HG03469 (cell line): ENCODE results near the gene AMHR2.

Experiments used
- ATAC-seq: cut with Tn5 transposase; IDR thresholded peaks from one replicate; pipeline ENCODE4 v1.9.1; 2021; ENCODE audit warnings: mild to moderate bottlenecking, moderate library complexity, moderate number of reproducible peaks; ENCODE audit not compliant: unreplicated experiment

Gene AMHR2

DNA sequence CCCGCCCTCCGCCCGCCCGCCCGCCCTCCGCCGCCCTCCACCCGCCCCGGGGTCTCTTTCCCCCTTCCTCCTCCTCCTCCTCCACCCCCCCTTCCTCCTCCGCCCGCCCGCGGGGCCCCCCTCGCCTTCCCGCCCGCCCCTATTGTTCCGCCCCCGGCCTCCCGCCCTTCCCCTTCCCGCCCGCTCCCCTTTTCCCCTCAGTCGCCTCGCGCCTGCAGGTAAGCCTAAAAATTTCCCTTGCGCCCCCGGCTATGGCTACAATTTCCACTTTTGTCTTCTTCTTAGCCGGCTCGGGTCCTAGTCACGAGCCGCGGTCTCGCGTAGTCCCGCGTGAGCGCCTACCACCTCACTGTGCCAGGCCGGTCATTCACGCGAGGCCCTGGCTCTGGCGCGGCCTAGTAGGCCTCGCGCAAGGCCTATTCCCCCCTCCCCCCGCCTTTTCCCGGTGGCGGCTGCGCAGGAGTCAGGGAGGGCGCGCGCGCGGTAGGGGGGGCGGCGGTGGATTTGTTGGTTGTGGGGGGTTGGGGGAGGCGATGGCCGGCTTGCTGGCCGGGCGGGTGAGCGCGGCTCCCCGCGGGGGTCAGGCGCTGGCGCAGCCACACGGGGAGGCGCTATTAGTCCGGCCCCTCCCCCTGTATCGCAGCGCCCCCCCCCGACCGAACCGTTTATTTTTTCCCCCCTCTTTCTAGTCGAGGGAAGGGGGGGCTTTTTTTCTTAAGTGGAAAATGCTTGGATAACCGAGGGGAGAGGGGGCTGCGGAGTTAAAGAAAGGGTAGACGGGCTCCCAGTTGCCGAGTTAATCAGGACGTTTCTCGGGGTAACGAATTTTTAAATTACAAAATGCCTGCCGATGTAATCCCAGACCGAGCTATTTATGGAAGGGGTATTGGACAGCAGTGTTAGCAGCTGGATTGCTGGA is 28.8 kb downstream of the AMHR2 start:
- no peak for ATAC-seq

DNA sequence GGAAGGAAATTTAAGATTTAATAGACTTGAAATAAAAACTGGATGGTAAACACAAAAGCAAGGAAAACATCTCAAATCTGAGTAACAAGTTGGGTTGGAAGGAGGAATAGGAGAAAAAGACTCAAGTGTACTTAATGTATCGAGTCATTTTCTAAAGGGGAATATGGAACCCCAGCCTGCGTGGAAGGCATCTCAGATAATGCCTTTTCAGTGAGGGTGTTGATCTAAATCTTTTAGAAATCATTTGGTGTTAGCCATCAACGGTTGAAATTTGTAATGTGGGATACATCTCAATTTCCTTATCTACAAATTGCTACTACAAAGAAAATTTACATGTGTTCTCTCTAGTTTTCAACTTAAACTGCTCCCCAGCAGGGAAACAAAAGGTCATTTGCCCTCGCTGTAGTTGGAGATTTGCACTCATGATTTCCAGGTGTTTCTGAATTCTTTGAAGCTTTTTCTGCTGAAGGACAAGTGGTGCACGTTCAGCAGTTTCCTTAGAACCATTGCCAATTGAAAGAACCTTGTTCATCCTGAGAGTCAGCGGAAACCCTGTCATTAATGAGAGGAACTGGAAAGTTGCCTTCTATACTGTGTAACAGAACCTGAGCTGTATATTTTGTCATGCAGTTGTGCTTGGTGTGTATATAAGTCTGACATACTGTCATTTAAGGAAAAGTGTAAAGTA is 30.4 kb downstream of the AMHR2 start:
- no peak for ATAC-seq

DNA sequence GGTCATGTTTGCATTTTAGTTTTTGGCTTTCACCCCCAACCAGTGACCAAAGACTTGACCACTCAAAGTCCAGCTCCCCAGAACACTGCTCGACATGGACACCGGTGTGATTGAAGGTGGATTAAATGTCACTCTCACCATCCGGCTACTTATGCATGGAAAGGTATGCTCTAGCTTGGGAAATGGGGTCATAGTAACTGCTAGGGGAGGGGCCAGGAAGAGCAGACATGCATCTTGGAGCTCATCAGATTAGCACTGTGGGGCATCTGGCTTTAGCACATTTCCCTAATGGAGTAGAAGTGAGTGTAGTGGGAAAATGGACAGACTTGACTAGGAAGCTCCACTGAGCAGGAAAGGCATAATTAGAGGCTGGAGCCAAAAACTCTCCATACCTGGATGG is 31.1 kb downstream of the AMHR2 start:
- no peak for ATAC-seq

DNA sequence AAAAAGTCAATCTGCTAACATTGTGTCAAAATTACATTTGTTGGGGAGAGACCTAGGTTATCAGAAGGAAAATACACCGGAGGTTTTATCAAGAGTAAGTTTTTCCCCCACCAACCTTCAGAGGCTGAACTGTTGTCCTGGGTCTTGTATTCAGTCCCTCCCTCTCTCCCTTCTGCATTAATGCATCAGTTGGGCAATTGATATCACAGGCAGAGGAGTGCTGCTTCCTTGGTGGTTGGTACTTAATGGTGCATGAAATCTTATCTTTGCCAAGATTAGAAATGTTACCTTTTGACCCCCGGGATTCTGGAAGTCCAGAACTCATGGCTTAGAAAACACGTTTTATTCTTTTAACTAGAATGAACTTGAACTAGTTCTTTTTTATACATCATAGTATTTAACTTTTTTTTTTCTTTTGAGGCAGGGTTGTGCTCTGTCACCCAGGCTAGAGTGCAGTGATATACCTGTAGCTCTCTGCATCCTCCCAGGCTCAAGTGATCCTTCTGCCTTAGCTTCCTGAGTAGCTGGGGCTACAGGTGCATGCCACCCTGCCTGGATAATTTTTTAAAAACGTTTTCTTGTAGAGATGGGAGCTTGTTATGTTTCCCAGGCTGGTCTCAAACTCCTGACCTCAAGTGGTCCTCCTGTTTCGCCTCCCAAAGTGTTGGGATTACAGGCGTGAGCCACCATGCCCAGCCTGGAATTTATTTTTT is 33.2 kb downstream of the AMHR2 start:
- ATAC-seq, result no peak

DNA sequence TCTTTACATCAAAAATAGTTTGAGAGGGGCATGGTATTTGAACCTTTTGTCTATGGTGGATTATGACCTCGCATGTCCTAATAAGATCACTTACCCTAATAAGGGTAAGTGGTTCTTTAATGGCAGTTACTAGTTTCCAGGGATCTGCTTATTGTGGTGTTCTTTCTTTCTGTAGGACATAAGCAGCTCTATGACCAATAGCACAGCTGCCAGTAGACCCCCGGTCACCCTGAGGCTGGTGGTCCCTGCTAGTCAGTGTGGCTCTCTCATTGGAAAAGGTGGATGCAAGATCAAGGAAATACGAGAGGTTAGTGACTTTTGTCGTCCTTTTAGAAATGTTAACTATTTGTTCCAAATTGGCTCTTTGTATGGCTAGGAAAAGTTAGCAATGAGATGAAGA is 35.4 kb downstream of the AMHR2 start:
- ATAC-seq, result no peak

DNA sequence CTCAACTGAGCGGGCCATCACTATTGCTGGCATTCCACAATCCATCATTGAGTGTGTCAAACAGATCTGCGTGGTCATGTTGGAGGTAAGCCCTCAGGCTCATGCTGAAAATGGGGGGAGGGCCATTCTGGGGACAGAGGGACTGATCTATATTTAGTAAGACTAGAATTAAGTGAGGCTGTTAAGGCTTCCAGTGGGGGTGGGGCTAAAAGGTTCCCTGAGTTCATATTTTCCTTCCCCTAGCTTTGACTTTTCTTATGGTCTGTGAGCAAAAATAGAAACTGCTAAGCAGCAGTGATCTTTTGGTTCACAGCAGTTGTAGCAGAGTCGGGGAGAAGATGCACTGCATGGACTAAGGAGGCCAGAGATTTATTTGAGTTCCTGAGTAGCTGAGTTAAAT is 37.4 kb downstream of the AMHR2 start:
- ATAC-seq, result no peak

DNA sequence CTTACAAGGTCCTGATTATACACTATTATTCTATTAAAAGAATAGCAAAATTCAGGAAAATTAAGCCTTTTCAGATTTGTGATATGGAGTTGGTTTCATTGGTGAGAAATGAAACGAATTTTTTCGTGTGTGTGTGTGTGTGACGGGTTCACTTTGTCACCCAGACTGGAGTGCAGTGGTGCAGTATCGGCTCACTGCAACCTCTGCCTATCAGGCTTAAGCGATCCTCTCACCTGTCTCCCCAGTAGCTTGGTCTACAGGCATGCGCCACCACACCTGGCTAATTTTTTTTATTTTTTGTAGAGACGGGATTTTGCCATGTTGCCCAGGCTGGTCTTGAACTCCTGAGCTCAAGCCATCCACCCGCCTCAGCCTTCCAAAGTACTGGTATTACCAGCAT is 37.9 kb downstream of the AMHR2 start:
- ATAC-seq, result no peak

DNA sequence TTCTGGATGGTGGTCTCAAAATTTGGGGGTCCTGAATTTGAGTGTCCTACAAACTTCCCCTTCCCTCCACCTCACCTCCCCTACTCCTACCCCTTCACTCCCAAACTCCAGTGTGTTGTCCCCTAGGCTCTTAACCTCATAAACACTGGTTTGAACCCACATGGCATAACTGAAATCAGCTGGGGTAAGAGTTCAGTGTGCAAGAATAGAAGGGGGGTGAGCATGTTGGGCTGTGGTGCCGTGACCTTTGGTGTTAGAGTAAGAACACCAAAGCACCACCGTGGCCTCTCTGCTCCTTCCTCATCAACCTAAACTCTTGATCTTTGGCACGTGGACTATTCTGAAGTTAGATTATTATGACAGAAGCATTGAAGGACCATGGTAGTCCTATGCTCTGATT is 39.3 kb downstream of the AMHR2 start:
- no peak for ATAC-seq

DNA sequence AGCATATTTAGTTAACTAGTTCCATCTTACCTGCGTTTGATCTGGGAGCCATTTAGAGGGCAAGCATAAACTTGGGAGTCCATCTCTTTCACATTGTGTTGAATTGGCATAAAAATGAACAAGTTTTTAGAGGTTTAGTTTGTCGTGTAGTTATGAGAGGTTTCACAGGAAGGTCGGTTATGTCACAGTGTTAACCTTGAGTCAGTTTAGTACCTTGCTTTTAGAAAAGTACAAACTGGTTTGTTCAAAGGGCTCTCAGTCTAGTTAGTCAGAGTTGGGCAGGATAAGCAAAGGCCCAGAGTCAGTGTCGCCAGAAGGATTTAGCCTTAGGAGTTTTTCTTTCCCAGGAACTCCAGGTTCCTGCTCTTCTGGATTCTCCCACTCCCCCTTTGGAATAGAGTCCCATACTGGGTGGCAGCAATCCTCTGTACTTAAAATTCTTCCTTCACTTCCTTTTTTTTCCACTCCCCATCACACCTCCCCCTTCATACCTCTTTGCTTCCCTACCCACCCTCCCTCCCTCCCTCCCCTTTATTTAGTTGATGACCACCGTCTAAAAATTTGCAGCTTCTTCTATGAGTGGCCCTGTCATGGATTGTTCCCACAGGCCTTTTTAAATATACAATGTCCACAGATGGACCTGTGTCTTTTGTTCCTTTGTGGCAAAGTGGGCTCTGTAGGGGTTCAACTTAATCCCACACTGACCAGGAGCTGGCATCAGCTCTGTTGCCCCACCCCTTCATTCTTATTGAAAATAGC is 40.3 kb downstream of the AMHR2 start:
- no peak for ATAC-seq

DNA sequence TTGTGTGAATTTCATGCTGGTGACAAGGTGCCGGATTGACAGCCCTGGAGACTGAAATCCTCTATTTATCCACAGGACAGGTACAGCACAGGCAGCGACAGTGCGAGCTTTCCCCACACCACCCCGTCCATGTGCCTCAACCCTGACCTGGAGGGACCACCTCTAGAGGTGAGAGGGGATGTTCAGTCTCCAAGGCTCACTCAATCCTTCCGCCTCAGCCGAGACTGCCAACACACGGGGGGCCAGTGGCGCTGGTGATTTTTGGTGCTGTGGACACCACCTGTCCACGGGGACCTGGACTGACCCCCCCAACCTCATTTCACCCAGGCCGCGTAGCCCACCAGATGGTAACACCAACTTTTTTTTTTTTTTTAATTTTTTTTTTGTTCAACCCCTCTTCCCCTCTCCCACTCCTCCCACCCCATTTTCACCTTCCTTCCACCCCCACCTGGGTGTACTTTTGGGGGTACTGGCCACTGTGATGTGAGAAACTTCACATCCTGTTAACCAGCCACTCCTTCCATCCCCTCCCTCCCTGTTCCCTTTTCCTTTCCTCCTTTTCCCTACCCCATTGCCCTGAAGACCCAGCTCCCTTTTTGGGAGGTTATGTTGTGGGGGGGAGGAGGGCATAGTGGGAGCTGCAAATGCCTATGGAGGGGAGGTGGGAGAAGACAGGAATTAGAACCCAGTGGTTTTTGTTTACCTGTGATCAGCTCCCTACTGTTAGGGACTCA is 41.2 kb downstream of the AMHR2 start:
- no peak for ATAC-seq

DNA sequence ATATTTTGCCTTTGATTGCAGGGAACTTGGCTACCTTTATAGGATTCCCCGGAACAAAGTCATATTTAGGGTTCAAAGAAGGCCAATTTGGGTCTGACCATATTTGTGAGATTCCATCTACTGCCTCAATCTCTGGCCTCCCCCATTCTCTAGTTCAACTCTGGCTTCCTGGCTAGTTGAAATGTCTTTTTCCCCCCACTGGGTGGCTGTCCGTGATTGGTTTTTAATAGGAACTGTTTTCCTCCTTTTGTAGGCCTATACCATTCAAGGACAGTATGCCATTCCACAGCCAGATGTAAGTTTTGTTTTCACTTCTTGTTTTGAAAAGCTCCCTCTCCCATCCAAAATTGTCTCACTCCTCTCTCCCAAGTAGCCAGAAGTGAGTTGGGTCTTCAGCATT is 42.0 kb downstream of the AMHR2 start:
- ATAC-seq, result no peak

DNA sequence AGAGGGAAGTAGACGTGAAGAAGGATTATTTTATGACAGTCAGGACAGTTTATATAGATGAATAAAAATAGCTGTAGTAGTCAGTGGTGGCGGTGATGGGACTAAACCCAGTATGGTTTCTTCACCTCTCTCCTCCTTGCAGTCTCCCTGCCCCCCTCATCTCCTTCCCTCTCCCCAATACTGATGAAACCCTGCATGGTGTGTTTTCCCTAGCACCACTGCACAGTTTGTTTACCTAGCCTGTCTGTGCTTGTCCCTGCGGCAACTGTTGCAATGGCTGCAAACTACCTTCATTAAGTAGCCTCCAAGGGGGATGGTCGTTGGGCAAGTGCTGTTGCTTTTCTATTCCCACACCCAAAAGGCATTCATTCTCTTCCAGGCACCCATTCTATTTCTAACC is 43.0 kb downstream of the AMHR2 start:
- ATAC-seq, result no peak

DNA sequence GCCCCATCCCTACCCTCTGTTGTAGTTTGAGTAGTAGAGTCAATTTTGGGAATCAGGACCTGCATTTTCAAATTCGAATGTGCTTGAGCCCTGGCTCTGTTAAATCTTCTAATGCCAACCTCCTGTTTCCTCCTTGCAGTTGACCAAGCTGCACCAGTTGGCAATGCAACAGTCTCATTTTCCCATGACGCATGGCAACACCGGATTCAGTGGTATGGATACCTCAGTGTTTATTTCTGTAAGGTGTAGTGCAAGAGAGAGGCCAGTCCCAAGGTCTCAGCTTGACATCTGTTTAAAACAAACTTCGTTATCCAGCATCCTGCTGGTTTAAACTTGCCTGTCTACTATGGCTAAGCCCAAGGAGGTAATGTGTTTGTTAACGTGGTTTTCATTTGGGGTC is 43.4 kb downstream of the AMHR2 start:
- no peak for ATAC-seq

DNA sequence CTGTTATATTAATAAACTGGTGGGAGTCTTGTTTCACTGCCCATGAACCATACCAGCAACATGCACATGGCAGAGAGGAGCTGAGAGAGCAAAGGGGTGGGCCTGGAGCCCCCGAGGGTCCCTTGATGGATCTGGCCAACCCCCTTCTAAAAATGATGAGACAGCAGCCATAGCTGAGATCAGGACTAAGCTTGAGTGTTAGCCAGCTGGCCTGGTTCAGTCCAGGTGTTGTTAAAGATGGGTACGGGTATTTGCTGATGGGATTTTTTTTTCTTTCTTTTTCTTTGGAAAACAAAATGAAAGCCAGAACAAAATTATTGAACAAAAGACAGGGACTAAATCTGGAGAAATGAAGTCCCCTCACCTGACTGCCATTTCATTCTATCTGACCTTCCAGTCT is 44.2 kb downstream of the AMHR2 start:
- no peak for ATAC-seq

DNA sequence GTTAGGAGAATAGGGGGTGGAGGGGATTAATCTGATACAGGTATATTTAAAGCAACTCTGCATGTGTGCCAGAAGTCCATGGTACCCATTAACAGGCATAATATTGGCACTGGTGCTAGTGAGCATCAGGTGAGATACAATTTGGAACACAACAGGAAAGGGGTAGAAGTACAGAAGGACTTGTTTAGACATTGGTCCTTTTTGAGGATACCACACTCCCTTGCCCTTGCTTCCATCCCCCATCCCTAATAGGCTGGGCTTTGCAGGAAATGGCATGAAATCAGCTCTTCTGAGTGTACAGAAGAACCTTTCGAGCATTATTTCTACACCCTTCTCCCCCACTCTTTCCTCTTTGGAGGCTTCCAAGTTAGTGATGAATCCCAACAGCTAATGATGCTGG is 44.6 kb downstream of the AMHR2 start:
- ATAC-seq, result no peak

DNA sequence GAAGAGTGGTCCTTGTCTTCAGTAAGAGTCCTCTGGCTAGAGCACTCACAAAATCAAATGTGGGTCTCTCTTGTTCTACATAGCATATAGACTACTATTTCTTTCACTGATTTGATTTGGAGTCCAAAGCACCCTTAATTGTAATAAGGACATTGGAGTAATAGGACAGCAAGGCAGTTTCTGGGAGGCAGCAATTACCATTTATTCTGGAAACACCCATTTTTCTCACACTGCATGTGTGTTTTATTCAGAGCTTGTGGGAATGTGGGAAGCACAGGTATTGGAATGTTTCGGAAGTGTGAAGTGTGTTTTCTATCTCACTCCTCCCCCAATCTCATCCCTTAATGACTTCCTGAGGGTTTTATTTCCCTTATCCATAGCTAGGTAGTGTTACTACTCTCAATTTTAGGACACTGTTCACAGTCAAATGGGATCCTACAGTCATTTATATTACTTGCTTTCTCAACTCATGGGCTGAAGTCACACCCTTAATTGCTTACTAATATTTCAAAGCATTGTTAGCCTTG is 48.5 kb downstream of the AMHR2 start:
- ATAC-seq, result no peak

DNA sequence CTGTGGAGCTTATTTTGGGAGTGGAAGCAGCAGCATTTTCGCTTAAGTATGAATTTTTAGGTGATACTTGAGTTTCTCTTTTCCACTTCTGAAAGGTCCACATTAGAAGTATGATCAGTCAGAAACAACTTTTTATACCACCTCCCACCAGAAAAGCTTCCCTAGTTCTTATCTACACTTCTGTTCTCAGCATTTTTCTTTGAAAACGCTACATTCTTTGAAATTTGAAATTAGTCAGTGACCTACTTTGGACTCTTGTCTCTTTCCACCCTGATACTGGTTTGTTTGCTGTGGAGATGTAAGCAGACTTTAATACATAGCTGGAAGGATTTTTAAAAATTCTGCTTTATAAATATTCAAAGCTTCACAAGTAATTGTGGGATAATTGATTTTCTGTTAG is 50.4 kb downstream of the AMHR2 start:
- no peak for ATAC-seq

DNA sequence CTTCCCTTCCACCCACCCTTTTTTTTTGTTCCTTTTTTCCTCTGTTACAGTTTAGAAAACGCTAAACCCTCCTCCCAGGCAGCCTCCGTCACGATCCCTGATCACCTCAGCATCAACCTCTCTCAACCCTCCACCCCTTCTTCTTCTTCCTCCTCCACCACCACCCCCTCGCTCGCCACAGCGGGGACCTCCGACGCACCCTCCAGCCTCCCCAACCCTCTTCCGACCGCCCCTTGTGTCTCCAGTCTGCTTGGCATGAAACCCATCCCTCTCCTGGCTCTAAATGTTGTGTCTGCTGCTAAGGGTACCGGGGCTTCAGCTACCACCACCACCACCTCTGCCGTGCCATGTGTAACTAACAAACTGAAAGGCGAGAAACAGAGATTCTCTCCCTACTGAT is 51.2 kb downstream of the AMHR2 start:
- ATAC-seq, result no peak

DNA sequence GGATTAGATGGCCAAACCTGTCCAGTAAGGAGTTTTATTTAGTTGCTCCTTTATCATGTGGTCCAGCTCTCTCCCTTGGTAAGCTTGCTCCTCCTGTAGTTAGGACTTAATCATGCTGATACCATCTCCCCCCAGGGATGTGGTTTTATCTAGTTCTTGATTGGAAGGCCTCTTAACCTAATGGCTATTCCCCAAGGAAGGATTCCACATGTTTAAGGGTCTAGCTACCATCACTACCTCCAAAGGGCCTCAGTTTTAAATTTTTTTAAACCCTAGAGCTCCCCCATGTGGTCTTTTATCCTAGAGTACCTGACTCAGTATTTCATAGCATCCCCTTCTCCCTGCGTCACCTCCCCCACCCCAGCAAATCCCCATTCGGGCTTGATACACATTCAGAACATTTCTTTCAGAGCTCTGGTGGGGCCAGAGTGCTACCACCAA is 53.1 kb downstream of the AMHR2 start:
- no peak for ATAC-seq

DNA sequence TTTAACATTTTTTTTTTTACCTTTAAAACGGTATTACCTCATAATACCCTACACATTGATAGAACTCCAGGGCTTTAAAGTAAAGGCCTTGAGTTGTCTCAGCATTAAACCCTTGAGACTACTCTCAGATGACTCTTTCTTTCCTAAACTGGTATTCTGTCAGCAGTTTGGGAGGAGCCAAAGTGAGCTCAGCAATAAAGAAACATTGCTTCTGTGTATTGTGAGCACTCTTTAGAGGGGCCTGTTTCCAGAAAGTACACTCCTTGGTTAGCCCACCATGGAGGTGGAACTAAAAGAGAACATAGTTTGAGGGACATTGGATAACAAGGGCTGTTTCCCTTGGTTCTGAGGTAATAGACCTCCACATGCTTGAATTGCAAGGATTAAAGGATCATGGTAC is 55.2 kb downstream of the AMHR2 start:
- no peak for ATAC-seq
